HepG2 (cell line): ENCODE measurements around the gene MED13L. TPM values are rescaled to one million over a fixed set of nuclear protein-coding genes. Genes with fewer than 3 reads are reported as not detected.

ENCODE experiments used
- ATAC-seq: fragments of 200-7000 bp; cut with Tn5 transposase; 3 replicates; pipeline ENCODE4 v1.9.1; 2020; ENCODE audit warnings: mild to moderate bottlenecking, moderate library complexity
- BruUV-seq: library from RNA; stranded (reverse); fragments of 400-500 nt; replicated peaks from 2 replicates; lab custom pipeline; 2021; lab: Mats Ljungman, UMichigan
- CTCF ChIA-PET: fragments of 300-600 bp; formaldehyde crosslinking; extraction: SDS; loops from one replicate; lab custom pipeline; 2021; ENCODE audit warnings: low total read pairs, inconsistent platforms, low intra/inter-chr PET ratio; lab: Yijun Ruan, JAX
- POLR2A ChIA-PET: fragments of 350-600 bp; sonication (Branson Sonifier 250); formaldehyde crosslinking; loops from one replicate; lab custom pipeline; 2020; ENCODE audit warnings: antibody characterized with exemption, inconsistent platforms; lab: Yijun Ruan, JAX
- DNase-seq: peaks from one replicate; pipeline ENCODE4 v3.0.0-alpha.2; 2015; ENCODE audit warnings: low spot score
- FAIRE-seq: peaks from 3 replicates; lab custom pipeline; 2011; peaks lifted over from hg19 to GRCh38; lab: Jason Lieb, UNC
- H2AFZ ChIP-seq: one replicate; pipeline ENCODE4 v1.6.1; 2011; ENCODE audit warnings: low read length, inconsistent platforms
- H3K27ac ChIP-seq: fragments of 300-600 bp; 3 replicates; pipeline ENCODE4 v1.8.0; 2011; ENCODE audit warnings: mixed run types, mild to moderate bottlenecking, mixed read lengths, low read length, inconsistent platforms; ENCODE audit not compliant: insufficient read depth; ENCODE audit errors: extremely low read length
- H3K27me3 ChIP-seq, 2 experiments: fragments of 200-600 bp in 1 of 2; 2 replicates in 1 of 2; 3 replicates in 1 of 2; pipeline versions ENCODE4 v1.6.0 to v1.8.0; 2011; ENCODE audit warnings: low read length in 2 of 2, mild to moderate bottlenecking in 2 of 2, moderate library complexity in 2 of 2, inconsistent platforms in 1 of 2; ENCODE audit not compliant: insufficient read depth in 2 of 2, control insufficient read depth in 1 of 2
- H3K36me3 ChIP-seq, 2 experiments: fragments of 200-600 bp in 1 of 2; replicated peaks in 1 of 2; 2 replicates in 1 of 2; 3 replicates in 1 of 2; pipeline versions ENCODE4 v1.5.1 to v1.8.0; 2011; ENCODE audit warnings: low read length in 2 of 2, inconsistent platforms in 1 of 2; ENCODE audit not compliant: insufficient read depth in 2 of 2, control insufficient read depth in 1 of 2
- H3K4me1 ChIP-seq: 2 replicates; pipeline ENCODE4 v1.5.1; 2012; ENCODE audit warnings: low read length, inconsistent platforms; ENCODE audit not compliant: insufficient read depth
- H3K4me2 ChIP-seq: 2 replicates; pipeline ENCODE4 v1.6.0; 2011; ENCODE audit warnings: low read depth, low read length, inconsistent platforms
- H3K4me3 ChIP-seq, 3 experiments: fragments of 200-600 bp in 1 of 3; sonication (generic), shearing (Covaris generic) in 1 of 3; replicated peaks in 1 of 3; 2 replicates each; pipeline ENCODE4 v1.5.1; 2011 to 2016; ENCODE audit warnings: low read length in 3 of 3, inconsistent platforms in 2 of 3, low read depth in 2 of 3, mild to moderate bottlenecking in 2 of 3, control low read depth in 1 of 3, mixed read lengths in 1 of 3; ENCODE audit not compliant: insufficient read depth in 1 of 3
- H3K79me2 ChIP-seq: one replicate; pipeline ENCODE4 v1.6.1; 2011; ENCODE audit warnings: low read length, inconsistent platforms; ENCODE audit not compliant: insufficient read depth
- H3K9ac ChIP-seq: 2 replicates; pipeline ENCODE4 v1.6.0; 2011; ENCODE audit warnings: mild to moderate bottlenecking, low read depth, low read length, inconsistent platforms; ENCODE audit not compliant: insufficient read depth
- H3K9me3 ChIP-seq: 2 replicates; pipeline ENCODE4 v1.5.1; 2012; ENCODE audit warnings: mild to moderate bottlenecking, low read length
- H4K20me1 ChIP-seq: 2 replicates; pipeline ENCODE4 v1.6.0; 2011; ENCODE audit warnings: inconsistent platforms, mild to moderate bottlenecking, low read length, moderate library complexity; ENCODE audit not compliant: insufficient read depth
- ASH2L ChIP-seq: fragments of 300-600, 200-600 bp; sonication (generic); IDR thresholded peaks from 2 replicates; pipeline ENCODE4 v1.7.0; 2017; ENCODE audit warnings: low read depth, mild to moderate bottlenecking, moderate library complexity, mixed read lengths, low read length; ENCODE audit not compliant: insufficient read length
- ESRRA ChIP-seq: sonication (generic); formaldehyde crosslinking; IDR thresholded peaks from 2 replicates; pipeline ENCODE4 v1.5.1; 2020; ENCODE audit warnings: mild to moderate bottlenecking, low read depth, missing genetic modification reagents
- FOXP1 ChIP-seq, 2 experiments: fragments of 450-650 bp in 1 of 2; IDR thresholded peaks; 2 replicates each; pipeline ENCODE4 v1.6.1; 2017 to 2018; ENCODE audit warnings: antibody characterized with exemption in 1 of 2
- HDAC1 ChIP-seq: sonication (generic); formaldehyde crosslinking; IDR thresholded peaks from 2 replicates; pipeline ENCODE4 v1.5.1; 2020; ENCODE audit warnings: mild to moderate bottlenecking, missing genetic modification reagents
- NFE2L1 ChIP-seq: sonication (generic); formaldehyde crosslinking; IDR thresholded peaks from 2 replicates; pipeline ENCODE4 v1.4.0; 2020; ENCODE audit warnings: missing genetic modification reagents, mild to moderate bottlenecking, borderline replicate concordance
- POGZ ChIP-seq: sonication (generic); formaldehyde crosslinking; IDR thresholded peaks from 2 replicates; pipeline ENCODE4 v1.4.0; 2020; ENCODE audit warnings: mild to moderate bottlenecking, missing genetic modification reagents
- RBAK ChIP-seq: sonication (generic); formaldehyde crosslinking; IDR thresholded peaks from 2 replicates; pipeline ENCODE4 v1.5.1; 2020; ENCODE audit warnings: mild to moderate bottlenecking, missing genetic modification reagents
- SP5 ChIP-seq: IDR thresholded peaks from 2 replicates; pipeline ENCODE4 v1.6.1; 2016; ENCODE audit warnings: low read depth, borderline replicate concordance
- SRSF9 ChIP-seq: fragments of 200-400 bp; formaldehyde crosslinking; IDR thresholded peaks from 2 replicates; pipeline ENCODE4 v1.6.1; 2018; ENCODE audit warnings: borderline replicate concordance, mild to moderate bottlenecking, low read depth, low read length; ENCODE audit not compliant: insufficient read depth, poor library complexity, severe bottlenecking
- ZFP62 ChIP-seq: sonication (generic); formaldehyde crosslinking; IDR thresholded peaks from 2 replicates; pipeline ENCODE4 v1.4.0; 2020; ENCODE audit warnings: missing genetic modification reagents
- ZNF260 ChIP-seq: sonication (generic); formaldehyde crosslinking; IDR thresholded peaks from 2 replicates; pipeline ENCODE4 v1.4.0; 2020; ENCODE audit warnings: missing genetic modification reagents, low read depth, mild to moderate bottlenecking, borderline replicate concordance
- ZNF350 ChIP-seq: sonication (generic); formaldehyde crosslinking; IDR thresholded peaks from 2 replicates; pipeline ENCODE4 v1.4.0; 2020; ENCODE audit warnings: mild to moderate bottlenecking, low read depth, missing genetic modification reagents, borderline replicate concordance
- ZNF468 ChIP-seq: sonication (generic); formaldehyde crosslinking; IDR thresholded peaks from 2 replicates; pipeline ENCODE4 v1.8.0; 2022; ENCODE audit warnings: mild to moderate bottlenecking, moderate library complexity, missing genetic modification reagents
- ZNF543 ChIP-seq: sonication (generic); formaldehyde crosslinking; IDR thresholded peaks from 2 replicates; pipeline ENCODE4 v1.4.0; 2020; ENCODE audit warnings: mild to moderate bottlenecking, missing genetic modification reagents
- ZNF549 ChIP-seq: sonication (generic); formaldehyde crosslinking; IDR thresholded peaks from 2 replicates; pipeline ENCODE4 v1.5.0; 2020; ENCODE audit warnings: missing genetic modification reagents
- ZNF777 ChIP-seq: sonication (generic); formaldehyde crosslinking; IDR thresholded peaks from 2 replicates; pipeline ENCODE4 v1.4.0; 2020; ENCODE audit warnings: missing genetic modification reagents
- ZSCAN20 ChIP-seq: sonication (generic); formaldehyde crosslinking; IDR thresholded peaks from 2 replicates; pipeline ENCODE4 v1.4.0; 2020; ENCODE audit warnings: missing genetic modification reagents, mild to moderate bottlenecking, borderline replicate concordance
- WGBS: methylation state at CpG from one replicate; pipeline ENCODE4 v1.1.6; 2017; ENCODE audit warnings: low lambda C conversion rate; 5-methylcytosine and 5-hydroxymethylcytosine counted together
- in situ Hi-C: cut with HindIII; loops from 2 replicates; pipeline ENCODE4 v1.10.0; 2017; ENCODE audit warnings: low pct_unique_long_range_greater_than_20kb; ENCODE audit not compliant: extremely low pct_ligation_motif_present
- intact Hi-C: fragments of 100-400 bp; cut with micrococcal nuclease; formaldehyde crosslinking; loops from one replicate; pipeline ENCODE4 v1.10.0; 2022; ENCODE audit not compliant: unreplicated experiment
- polyA plus RNA-seq, 8 experiments: library from polyadenylated mRNA; depleted of rRNA in 3 of 8; stranded (reverse) in 7 of 8; unstranded in 1 of 8; fragments of >200 nt; fragmentation: Illumina TruSeq in 4 of 8; extraction: Trizol in 4 of 8; gene quantifications; 2 replicates each; pipeline versions ENCODE4 v1.2.1 to v1.2.3, GENCODE V29; 2011 to 2016; ENCODE audit warnings: low read depth in 4 of 8, missing spikeins in 1 of 8, mixed read lengths in 1 of 8; ENCODE audit not compliant: insufficient read depth in 1 of 8
- total RNA-seq, 5 experiments: library from RNA; depleted of rRNA; stranded (reverse); fragments of >200 nt; fragmentation: Illumina TruSeq; extraction: Trizol; gene quantifications; 2 replicates each; pipeline ENCODE4 v1.2.3, GENCODE V29; 2016; ENCODE audit warnings: low read depth in 1 of 5
- TF ChIP-seq, protein P1 (sequence below): sonication (generic); formaldehyde crosslinking; IDR thresholded peaks from 2 replicates; pipeline ENCODE4 v1.5.0; 2020; ENCODE audit warnings: mild to moderate bottlenecking, missing genetic modification reagents, moderate library complexity
- TF ChIP-seq, protein P2 (sequence below): sonication (generic); formaldehyde crosslinking; IDR thresholded peaks from 2 replicates; pipeline ENCODE4 v1.5.1; 2020; ENCODE audit warnings: missing genetic modification reagents, mild to moderate bottlenecking, borderline replicate concordance
- TF ChIP-seq, protein P3 (sequence below): sonication (generic); formaldehyde crosslinking; IDR thresholded peaks from 2 replicates; pipeline ENCODE4 v1.5.0; 2020; ENCODE audit warnings: mild to moderate bottlenecking, missing genetic modification reagents

MED13L gene
- total and polyA plus RNA-seq, 2 of the 13 experiments (the other 11 are each of a cell fraction or from before 2014, with no cell fraction given): 24.8 to 38.9 TPM

DNA sequence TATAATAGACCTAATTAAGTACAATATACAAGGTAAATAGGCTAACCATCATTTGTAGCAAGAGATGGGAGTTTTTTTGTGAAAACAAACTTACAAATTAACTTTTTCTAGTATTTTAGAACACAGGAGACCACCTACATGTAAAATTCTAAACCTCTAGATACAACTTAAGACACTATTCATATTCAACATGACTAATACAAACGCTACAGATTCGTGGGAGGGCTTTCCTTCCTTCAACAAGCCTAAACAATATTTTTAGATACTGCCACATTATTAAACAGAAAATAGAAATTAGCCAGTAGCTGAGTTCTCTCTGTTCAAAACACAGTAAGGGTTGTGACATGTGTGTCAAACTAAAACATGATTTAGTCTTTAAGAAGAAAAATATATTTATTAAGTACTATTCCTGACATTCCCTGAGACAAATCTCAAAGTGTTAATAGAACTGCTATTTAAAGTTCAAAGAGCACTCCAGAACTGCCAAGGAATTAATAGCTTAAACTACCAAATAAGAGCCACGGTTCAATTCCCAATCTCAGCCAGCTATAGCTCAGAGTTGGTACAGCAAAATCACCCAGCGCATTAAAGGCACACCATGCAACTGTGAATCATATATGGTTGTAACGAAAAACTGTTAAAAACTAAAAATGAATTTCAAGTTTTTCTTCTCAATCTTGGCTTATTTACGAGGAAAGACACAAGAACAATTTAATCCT is 10.7 kb downstream of the MED13L start (continued):
- TF ChIP-seq, protein P1, sequence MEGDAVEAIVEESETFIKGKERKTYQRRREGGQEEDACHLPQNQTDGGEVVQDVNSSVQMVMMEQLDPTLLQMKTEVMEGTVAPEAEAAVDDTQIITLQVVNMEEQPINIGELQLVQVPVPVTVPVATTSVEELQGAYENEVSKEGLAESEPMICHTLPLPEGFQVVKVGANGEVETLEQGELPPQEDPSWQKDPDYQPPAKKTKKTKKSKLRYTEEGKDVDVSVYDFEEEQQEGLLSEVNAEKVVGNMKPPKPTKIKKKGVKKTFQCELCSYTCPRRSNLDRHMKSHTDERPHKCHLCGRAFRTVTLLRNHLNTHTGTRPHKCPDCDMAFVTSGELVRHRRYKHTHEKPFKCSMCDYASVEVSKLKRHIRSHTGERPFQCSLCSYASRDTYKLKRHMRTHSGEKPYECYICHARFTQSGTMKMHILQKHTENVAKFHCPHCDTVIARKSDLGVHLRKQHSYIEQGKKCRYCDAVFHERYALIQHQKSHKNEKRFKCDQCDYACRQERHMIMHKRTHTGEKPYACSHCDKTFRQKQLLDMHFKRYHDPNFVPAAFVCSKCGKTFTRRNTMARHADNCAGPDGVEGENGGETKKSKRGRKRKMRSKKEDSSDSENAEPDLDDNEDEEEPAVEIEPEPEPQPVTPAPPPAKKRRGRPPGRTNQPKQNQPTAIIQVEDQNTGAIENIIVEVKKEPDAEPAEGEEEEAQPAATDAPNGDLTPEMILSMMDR (CRISPR knock-in tag): no peak
- no peak for TF ChIP-seq POGZ (CRISPR knock-in tag)
- TF ChIP-seq NFE2L1 (CRISPR knock-in tag): no peak
- no peak for TF ChIP-seq RBAK (CRISPR knock-in tag)
- no peak for TF ChIP-seq ZNF549
- TF ChIP-seq ASH2L: no peak

DNA sequence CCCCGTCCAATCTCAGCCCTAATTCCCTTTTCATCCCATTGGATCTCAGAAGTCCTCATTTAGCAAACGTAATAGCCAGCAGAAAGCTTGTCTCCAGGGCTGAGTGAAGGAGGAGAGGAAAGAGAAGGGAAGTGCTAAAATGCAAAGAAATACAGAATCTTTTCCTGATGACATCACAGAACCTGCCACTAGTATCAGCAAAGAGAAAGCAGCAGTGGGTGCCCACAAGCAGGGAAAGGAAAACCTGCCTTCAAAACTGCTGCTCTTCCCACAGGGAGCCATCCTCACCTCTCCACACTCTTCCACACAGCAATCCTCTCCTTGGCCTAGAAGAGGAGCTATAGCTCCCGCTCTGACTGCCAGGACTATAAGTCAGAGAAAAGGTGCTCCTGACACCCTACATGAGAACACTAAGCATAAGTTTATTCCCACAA is 11.3 kb downstream of the MED13L start:
- Histone ChIP-seq H3K36me3 (no peaks in the 10 kb centered on the region), H3K27ac (no peak overlapping the region), H3K4me1 (peaks cover 58% of the 10 kb centered on the region), H2AFZ (no peak overlapping the region), H3K27me3 (no peaks in the 10 kb centered on the region), H3K9me3 (no peaks in the 10 kb centered on the region), H4K20me1 (peaks cover 35% of the 10 kb centered on the region), H3K4me2 (no peak overlapping the region), H3K79me2 (peaks cover 94% of the 10 kb centered on the region), H3K4me3 (no peak overlapping the region), H3K9ac (no peak overlapping the region)
- FAIRE-seq: no peak
- POLR2A ChIA-PET: no interaction called here
- no TSS peak for BruUV-seq
- CTCF ChIA-PET: no interaction called here
- WGBS: 97% methylated on average over 3 of the region's 3 CpGs
- in situ Hi-C loops (no loop called here), intact Hi-C loops (no loop called here)
- DNase-seq: no peak
- peak; percentile 51; the same call in 2 of the 3 replicates for ATAC-seq
- TF ChIP-seq SP5: no peak
- TF ChIP-seq, protein P2, sequence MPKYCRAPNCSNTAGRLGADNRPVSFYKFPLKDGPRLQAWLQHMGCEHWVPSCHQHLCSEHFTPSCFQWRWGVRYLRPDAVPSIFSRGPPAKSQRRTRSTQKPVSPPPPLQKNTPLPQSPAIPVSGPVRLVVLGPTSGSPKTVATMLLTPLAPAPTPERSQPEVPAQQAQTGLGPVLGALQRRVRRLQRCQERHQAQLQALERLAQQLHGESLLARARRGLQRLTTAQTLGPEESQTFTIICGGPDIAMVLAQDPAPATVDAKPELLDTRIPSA (CRISPR knock-in tag): no peak
- TF ChIP-seq ZFP62 (CRISPR knock-in tag): no peak
- TF ChIP-seq ZSCAN20 (CRISPR knock-in tag): no peak
- TF ChIP-seq ESRRA (CRISPR knock-in tag): no peak
- no peak for TF ChIP-seq HDAC1
- TF ChIP-seq, protein P3, sequence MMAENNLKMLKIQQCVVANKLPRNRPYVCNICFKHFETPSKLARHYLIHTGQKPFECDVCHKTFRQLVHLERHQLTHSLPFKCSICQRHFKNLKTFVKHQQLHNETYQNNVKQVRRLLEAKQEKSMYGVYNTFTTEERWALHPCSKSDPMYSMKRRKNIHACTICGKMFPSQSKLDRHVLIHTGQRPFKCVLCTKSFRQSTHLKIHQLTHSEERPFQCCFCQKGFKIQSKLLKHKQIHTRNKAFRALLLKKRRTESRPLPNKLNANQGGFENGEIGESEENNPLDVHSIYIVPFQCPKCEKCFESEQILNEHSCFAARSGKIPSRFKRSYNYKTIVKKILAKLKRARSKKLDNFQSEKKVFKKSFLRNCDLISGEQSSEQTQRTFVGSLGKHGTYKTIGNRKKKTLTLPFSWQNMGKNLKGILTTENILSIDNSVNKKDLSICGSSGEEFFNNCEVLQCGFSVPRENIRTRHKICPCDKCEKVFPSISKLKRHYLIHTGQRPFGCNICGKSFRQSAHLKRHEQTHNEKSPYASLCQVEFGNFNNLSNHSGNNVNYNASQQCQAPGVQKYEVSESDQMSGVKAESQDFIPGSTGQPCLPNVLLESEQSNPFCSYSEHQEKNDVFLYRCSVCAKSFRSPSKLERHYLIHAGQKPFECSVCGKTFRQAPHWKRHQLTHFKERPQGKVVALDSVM: no peak
- no peak for TF ChIP-seq ZNF468 (CRISPR knock-in tag)
- TF ChIP-seq SRSF9: no peak
- TF ChIP-seq ZNF777: no peak
- no peak for TF ChIP-seq ZNF260 (CRISPR knock-in tag)
- no peak for TF ChIP-seq FOXP1 (IDR thresholded peaks at IDR 0.05)
- TF ChIP-seq FOXP1 (CRISPR knock-in tag; IDR thresholded peaks at IDR 0.05): no peak
- no peak for TF ChIP-seq ZNF543
- no peak for TF ChIP-seq ZNF350 (CRISPR knock-in tag)
